HL-60 (cell line): ENCODE data around the gene ZNF182.

ENCODE experiments used
- CTCF ChIP-seq: IDR thresholded peaks from one replicate; pipeline ENCODE4 v1.5.1; 2011; ENCODE audit warnings: low read length, control low read depth, inconsistent platforms; ENCODE audit not compliant: insufficient read depth
- POLR2AphosphoS5 ChIP-seq: IDR thresholded peaks from 2 replicates; pipeline ENCODE4 v1.6.1; 2012; ENCODE audit warnings: low read depth

- TF ChIP-seq CTCF = no peak
- TF ChIP-seq POLR2AphosphoS5 = no peak
Measured at GRCh38 chrX:48035891-48036290, 32.1 kb upstream of the ZNF182 start.
